GM12878 (cell line): ENCODE data around the gene ORAI3.

Experiments used
- LARP7 ChIP-seq: fragments of 450-650 bp; IDR thresholded peaks from 2 replicates; pipeline ENCODE4 v1.6.1; 2017; ENCODE audit warnings: mild to moderate bottlenecking
- POLR2A ChIP-seq: IDR thresholded peaks from 2 replicates; pipeline ENCODE4 v1.6.1; 2011; ENCODE audit warnings: low read depth, mild to moderate bottlenecking, low read length
- SIN3A ChIP-seq: IDR thresholded peaks from 2 replicates; pipeline ENCODE4 v1.6.1; 2012; ENCODE audit warnings: low read depth, low read length, improper control_type of control experiment
- ZNF622 ChIP-seq: fragments of 450-650 bp; IDR thresholded peaks from 2 replicates; pipeline ENCODE4 v1.6.1; 2017; ENCODE audit warnings: mild to moderate bottlenecking, inconsistent platforms
- TF ChIP-seq, protein P1 (sequence below), 3 experiments: IDR thresholded peaks in 2 of 3; conservative IDR thresholded peaks in 1 of 3; 2 replicates each; pipeline ENCODE4 v1.5.1; 2011; ENCODE audit warnings: low read depth in 3 of 3, low read length in 3 of 3, mild to moderate bottlenecking in 3 of 3, control low read depth in 2 of 3, moderate library complexity in 2 of 3, inconsistent platforms in 1 of 3, mixed read lengths in 1 of 3; ENCODE audit not compliant: control insufficient read depth in 2 of 3, insufficient read depth in 1 of 3; ENCODE audit errors: extremely low read depth in 1 of 3

- TF ChIP-seq ZNF622 (no peak), POLR2A (no peak), SIN3A (no peak), LARP7 (no peak)
- TF ChIP-seq, protein P1, sequence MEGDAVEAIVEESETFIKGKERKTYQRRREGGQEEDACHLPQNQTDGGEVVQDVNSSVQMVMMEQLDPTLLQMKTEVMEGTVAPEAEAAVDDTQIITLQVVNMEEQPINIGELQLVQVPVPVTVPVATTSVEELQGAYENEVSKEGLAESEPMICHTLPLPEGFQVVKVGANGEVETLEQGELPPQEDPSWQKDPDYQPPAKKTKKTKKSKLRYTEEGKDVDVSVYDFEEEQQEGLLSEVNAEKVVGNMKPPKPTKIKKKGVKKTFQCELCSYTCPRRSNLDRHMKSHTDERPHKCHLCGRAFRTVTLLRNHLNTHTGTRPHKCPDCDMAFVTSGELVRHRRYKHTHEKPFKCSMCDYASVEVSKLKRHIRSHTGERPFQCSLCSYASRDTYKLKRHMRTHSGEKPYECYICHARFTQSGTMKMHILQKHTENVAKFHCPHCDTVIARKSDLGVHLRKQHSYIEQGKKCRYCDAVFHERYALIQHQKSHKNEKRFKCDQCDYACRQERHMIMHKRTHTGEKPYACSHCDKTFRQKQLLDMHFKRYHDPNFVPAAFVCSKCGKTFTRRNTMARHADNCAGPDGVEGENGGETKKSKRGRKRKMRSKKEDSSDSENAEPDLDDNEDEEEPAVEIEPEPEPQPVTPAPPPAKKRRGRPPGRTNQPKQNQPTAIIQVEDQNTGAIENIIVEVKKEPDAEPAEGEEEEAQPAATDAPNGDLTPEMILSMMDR (IDR thresholded peaks at IDR 0.05 in 2 of 3, conservative IDR thresholded peaks at IDR 0.05 in 1 of 3; ENCODE audit: control insufficient read depth in 2 of 3, extremely low read depth in 1 of 3, insufficient read depth in 1 of 3, low read depth in 3 of 3, low read length in 3 of 3): no peak
Measured at GRCh38 chr16:30989469-30990047, 40.7 kb downstream of the ORAI3 start.
